Stimulated activated CD4-positive, alpha-beta T cell treated with anti-CD3 and anti-CD28 coated beads, TNF-alpha, amount 100 ng/mL, for 1 hour (primary cell): Measurements from ENCODE around the gene SPTBN4.
"Not testable (repeated sequence)": the region's sequence is repeated elsewhere in the genome, so short reads cannot be mapped to it uniquely, and the experiment has no call there.

Source experiments
- DNase-seq, 3 donors: peaks; one replicate each; pipeline ENCODE4 v3.0.0-alpha.2; 2020; ENCODE audit warnings: low read depth in 3 of 3, low spot score in 1 of 3

The SPTBN4 gene

GRCh38 chr19:40585241-40585981 lies 118.6 kb downstream of the SPTBN4 start:
- no peak for DNase-seq

GRCh38 chr19:40585982-40586422 lies 119.2 kb downstream of the SPTBN4 start:
- DNase-seq, result no peak

GRCh38 chr19:40586611-40587010 lies 119.8 kb downstream of the SPTBN4 start:
- DNase-seq, result no peak

GRCh38 chr19:40588110-40588854 lies 121.5 kb downstream of the SPTBN4 start:
- DNase-seq, result no peak

- no peak for DNase-seq
These were observed 122.2 kb downstream of the SPTBN4 start for GRCh38 chr19:40588926-40589569.

GRCh38 chr19:40589591-40590429 lies 123.0 kb downstream of the SPTBN4 start:
- DNase-seq, result no peak

GRCh38 chr19:40590464-40591265 lies 123.9 kb downstream of the SPTBN4 start:
- DNase-seq, result no peak

GRCh38 chr19:40591724-40592123 lies 124.9 kb downstream of the SPTBN4 start:
- not testable (repeated sequence) for DNase-seq

- DNase-seq, result no peak
These were observed 125.4 kb downstream of the SPTBN4 start for GRCh38 chr19:40592170-40592569.

- no peak for DNase-seq
These were observed 127.5 kb downstream of the SPTBN4 start for GRCh38 chr19:40594255-40594654.

GRCh38 chr19:40594657-40595091 lies 127.9 kb downstream of the SPTBN4 start:
- DNase-seq, result no peak

- DNase-seq, result no peak
These were observed 130.0 kb downstream of the SPTBN4 start for GRCh38 chr19:40596608-40597328.

- DNase-seq, result no peak
These were observed 130.6 kb downstream of the SPTBN4 start for GRCh38 chr19:40597329-40597838.

- DNase-seq, result peak in 2 of 3 donors; percentile 61 to 86
These were observed 131.5 kb downstream of the SPTBN4 start for GRCh38 chr19:40598121-40598917.

- no peak for DNase-seq
These were observed 132.1 kb downstream of the SPTBN4 start for GRCh38 chr19:40598918-40599307.

- no peak for DNase-seq
These were observed 132.6 kb downstream of the SPTBN4 start for GRCh38 chr19:40599331-40599901.

- no peak for DNase-seq
These were observed 133.2 kb downstream of the SPTBN4 start for GRCh38 chr19:40599902-40600569.
